Measurements from ENCODE around the gene ZNF195. TPM values are rescaled to one million over a fixed set of nuclear protein-coding genes. Genes with fewer than 3 reads are reported as not detected.
"Not testable (repeated sequence)": the region's sequence is repeated elsewhere in the genome, so short reads cannot be mapped to it uniquely, and the experiment has no call there.

The ZNF195 gene
- total and polyA plus RNA-seq, 2 of the 8 experiments (the other 6 are each of a cell fraction or from before 2014, with no cell fraction given): 23.9 to 88.6 TPM

- H2BK12ac ChIP-seq (ENCODE audit: low read depth, low read length); H3K9ac ChIP-seq (replicated peaks in 1 of 4; ENCODE audit: extremely low read depth in 1 of 4, low read depth in 3 of 4, low read length in 3 of 4); H3K18ac ChIP-seq (ENCODE audit: extremely low read depth, low read length); H4K8ac ChIP-seq (ENCODE audit: extremely low read depth, insufficient read depth, low read length); H3K9me3 ChIP-seq (ENCODE audit: insufficient read depth in 2 of 2, low read depth in 1 of 2, low read length in 1 of 2); H3K23me2 ChIP-seq (ENCODE audit: low read depth, low read length); CTCF ChIA-PET (ENCODE audit: partially characterized antibody); H3K4me3 ChIP-seq (ENCODE audit: extremely low read depth in 1 of 4, insufficient read depth in 2 of 4, low read depth in 3 of 4, low read length in 4 of 4); H4K5ac ChIP-seq (ENCODE audit: insufficient read length, low read depth, low read length); H3K4me1 ChIP-seq (replicated peaks in 1 of 4; ENCODE audit: control insufficient read depth in 3 of 4, insufficient read depth in 4 of 4, low read length in 3 of 4); H2BK15ac ChIP-seq (ENCODE audit: low read length); H2BK120ac ChIP-seq (replicated peaks; ENCODE audit: low read depth, low read length); H3K27ac ChIP-seq (ENCODE audit: low read depth, low read length); DNase-seq (ENCODE audit: low read depth in 1 of 2, low spot score in 2 of 2); H2BK20ac ChIP-seq (ENCODE audit: low read length); H3K56ac ChIP-seq (replicated peaks; ENCODE audit: insufficient read length, low read depth, low read length); H3K36me3 ChIP-seq (ENCODE audit: control insufficient read depth in 2 of 4, insufficient read depth in 4 of 4, low read length in 3 of 4); H4K20me1 ChIP-seq (replicated peaks in 1 of 2; ENCODE audit: control insufficient read depth in 1 of 2, insufficient read depth in 2 of 2, low read length in 2 of 2); H4K91ac ChIP-seq (replicated peaks; ENCODE audit: insufficient read length, low read length); POLR2A ChIA-PET (ENCODE audit: partially characterized antibody); H3K14ac ChIP-seq (ENCODE audit: insufficient read length); H2AFZ ChIP-seq (ENCODE audit: low read length); H3K79me2 ChIP-seq (ENCODE audit: control insufficient read depth in 1 of 2, insufficient read depth in 2 of 2, low read length in 2 of 2); H2AK5ac ChIP-seq (ENCODE audit: low read depth, low read length); H2BK5ac ChIP-seq (ENCODE audit: low read depth, low read length); H3K4me2 ChIP-seq (ENCODE audit: insufficient read depth in 1 of 2, low read depth in 2 of 2, low read length in 2 of 2); H3K23ac ChIP-seq (ENCODE audit: insufficient read length); FAIRE-seq; H3K79me1 ChIP-seq (ENCODE audit: low read depth, low read length); H3K4ac ChIP-seq (replicated peaks; ENCODE audit: insufficient read length, low read depth, low read length); H3K27me3 ChIP-seq (replicated peaks in 1 of 4; ENCODE audit: control insufficient read depth in 3 of 4, extremely low read depth in 1 of 4, insufficient read depth in 3 of 4, low read length in 3 of 4): not testable (repeated sequence)
- whole genome bisulfite sequencing, 2 experiments (ENCODE audit: extremely low coverage in 1 of 2, insufficient coverage in 1 of 2, insufficient read length in 1 of 2, insufficient replicate concordance in 2 of 2, low coverage in 1 of 2, low lambda C conversion rate in 2 of 2, missing lambda C conversion rate in 1 of 2): no CpG with 5 or more reads among the region's 3 CpGs
These were observed 47.9 kb downstream of the ZNF195 start for GRCh38 chr11:3331078-3331477.

GRCh38 chr11:3330064-3330463 is 48.9 kb downstream of the ZNF195 start:
- not testable (repeated sequence) for H2BK15ac ChIP-seq (ENCODE audit: low read length)

More at GRCh38 chr11:3330064-3330463, 48.9 kb downstream of the ZNF195 start:
- H3K79me1 ChIP-seq (ENCODE audit: low read depth, low read length); H2BK5ac ChIP-seq (ENCODE audit: low read depth, low read length); H3K9me3 ChIP-seq (ENCODE audit: insufficient read depth in 2 of 2, low read depth in 1 of 2, low read length in 1 of 2); H4K20me1 ChIP-seq (replicated peaks in 1 of 2; ENCODE audit: control insufficient read depth in 1 of 2, insufficient read depth in 2 of 2, low read length in 2 of 2); H3K18ac ChIP-seq (ENCODE audit: extremely low read depth, low read length); H3K4ac ChIP-seq (replicated peaks; ENCODE audit: insufficient read length, low read depth, low read length); POLR2A ChIA-PET (ENCODE audit: partially characterized antibody); H3K79me2 ChIP-seq (ENCODE audit: control insufficient read depth in 1 of 2, insufficient read depth in 2 of 2, low read length in 2 of 2); CTCF ChIA-PET (ENCODE audit: partially characterized antibody); H4K91ac ChIP-seq (replicated peaks; ENCODE audit: insufficient read length, low read length); H3K27me3 ChIP-seq (replicated peaks in 1 of 4; ENCODE audit: control insufficient read depth in 3 of 4, extremely low read depth in 1 of 4, insufficient read depth in 3 of 4, low read length in 3 of 4); H2BK12ac ChIP-seq (ENCODE audit: low read depth, low read length); H2BK120ac ChIP-seq (replicated peaks; ENCODE audit: low read depth, low read length); H4K8ac ChIP-seq (ENCODE audit: extremely low read depth, insufficient read depth, low read length); H3K23ac ChIP-seq (ENCODE audit: insufficient read length); DNase-seq (ENCODE audit: low read depth in 1 of 2, low spot score in 2 of 2); H3K9ac ChIP-seq (replicated peaks in 1 of 4; ENCODE audit: extremely low read depth in 1 of 4, low read depth in 3 of 4, low read length in 3 of 4); H3K23me2 ChIP-seq (ENCODE audit: low read depth, low read length); H3K4me3 ChIP-seq (ENCODE audit: extremely low read depth in 1 of 4, insufficient read depth in 2 of 4, low read depth in 3 of 4, low read length in 4 of 4); H3K56ac ChIP-seq (replicated peaks; ENCODE audit: insufficient read length, low read depth, low read length); H3K4me1 ChIP-seq (replicated peaks in 1 of 4; ENCODE audit: control insufficient read depth in 3 of 4, insufficient read depth in 4 of 4, low read length in 3 of 4); H3K4me2 ChIP-seq (ENCODE audit: insufficient read depth in 1 of 2, low read depth in 2 of 2, low read length in 2 of 2); H3K14ac ChIP-seq (ENCODE audit: insufficient read length); FAIRE-seq; H2AFZ ChIP-seq (ENCODE audit: low read length); H3K27ac ChIP-seq (ENCODE audit: low read depth, low read length); H2BK20ac ChIP-seq (ENCODE audit: low read length); H2AK5ac ChIP-seq (ENCODE audit: low read depth, low read length); H3K36me3 ChIP-seq (ENCODE audit: control insufficient read depth in 2 of 4, insufficient read depth in 4 of 4, low read length in 3 of 4); H4K5ac ChIP-seq (ENCODE audit: insufficient read length, low read depth, low read length): not testable (repeated sequence)
- no CpG with 5 or more reads among the region's 12 CpGs for WGBS, 2 experiments (ENCODE audit: extremely low coverage in 1 of 2, insufficient coverage in 1 of 2, insufficient read length in 1 of 2, insufficient replicate concordance in 2 of 2, low coverage in 1 of 2, low lambda C conversion rate in 2 of 2, missing lambda C conversion rate in 1 of 2)

All from H1 (cell line).